Keratinocyte (primary cell): ENCODE results near the gene CASZ1.

ENCODE experiments used
- EZH2 ChIP-seq: IDR thresholded peaks from one replicate; pipeline ENCODE4 v1.6.1; 2012; ENCODE audit warnings: inconsistent platforms, mild to moderate bottlenecking, low read length, moderate library complexity
- TF ChIP-seq, protein P1 (sequence below), 3 experiments: IDR thresholded peaks in 1 of 3; conservative IDR thresholded peaks in 1 of 3; optimal IDR thresholded peaks in 1 of 3; 2 replicates in 2 of 3; 3 replicates in 1 of 3; pipeline versions ENCODE3 to v1.5.1; 2011; ENCODE audit warnings: low read length in 3 of 3, mild to moderate bottlenecking in 3 of 3, moderate library complexity in 2 of 3, control low read depth in 1 of 3, inconsistent platforms in 1 of 3; ENCODE audit not compliant: insufficient read depth in 2 of 3; ENCODE audit errors: extremely low read depth in 1 of 3

DNA sequence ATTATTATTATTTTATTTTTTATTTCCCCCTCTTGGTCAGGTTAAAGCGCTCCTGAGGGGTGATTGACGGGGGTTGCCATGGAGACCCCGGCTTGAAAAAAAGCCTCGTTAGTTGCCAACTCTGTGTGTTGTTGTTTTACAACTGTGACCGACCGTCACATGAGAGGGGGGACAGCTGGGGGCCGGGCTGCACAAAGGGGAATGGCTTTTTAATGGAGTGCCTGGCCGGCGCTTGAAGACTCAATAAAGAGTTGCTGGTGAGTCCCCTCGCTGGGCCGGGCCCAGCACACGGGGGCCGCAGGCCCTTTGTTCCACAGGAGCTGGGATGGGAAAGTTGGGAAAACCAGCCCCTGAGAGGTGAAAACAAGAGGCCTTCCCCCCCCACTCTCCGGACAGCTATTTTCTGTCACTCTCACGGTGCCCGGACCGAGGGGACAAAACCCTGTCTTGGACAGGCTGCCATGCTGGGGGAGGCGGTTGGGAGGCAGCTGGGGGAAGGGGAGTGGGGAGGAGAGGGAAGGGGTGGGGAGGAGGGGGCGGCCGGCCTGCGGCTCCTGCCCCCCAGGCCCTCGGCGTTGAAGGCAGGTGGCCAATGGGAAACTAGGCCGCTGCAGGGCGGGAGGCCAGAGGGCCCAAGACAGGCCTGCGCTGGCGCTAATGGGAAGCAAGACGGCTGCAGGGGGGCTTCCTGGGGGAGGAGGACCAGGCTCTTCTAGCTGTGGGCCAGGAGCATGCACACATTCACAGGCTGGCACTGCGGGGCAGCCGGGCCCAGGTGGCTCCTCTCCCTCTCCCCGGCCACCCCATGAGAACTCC lies 67.6 kb downstream of the CASZ1 start:
- TF ChIP-seq, protein P1, sequence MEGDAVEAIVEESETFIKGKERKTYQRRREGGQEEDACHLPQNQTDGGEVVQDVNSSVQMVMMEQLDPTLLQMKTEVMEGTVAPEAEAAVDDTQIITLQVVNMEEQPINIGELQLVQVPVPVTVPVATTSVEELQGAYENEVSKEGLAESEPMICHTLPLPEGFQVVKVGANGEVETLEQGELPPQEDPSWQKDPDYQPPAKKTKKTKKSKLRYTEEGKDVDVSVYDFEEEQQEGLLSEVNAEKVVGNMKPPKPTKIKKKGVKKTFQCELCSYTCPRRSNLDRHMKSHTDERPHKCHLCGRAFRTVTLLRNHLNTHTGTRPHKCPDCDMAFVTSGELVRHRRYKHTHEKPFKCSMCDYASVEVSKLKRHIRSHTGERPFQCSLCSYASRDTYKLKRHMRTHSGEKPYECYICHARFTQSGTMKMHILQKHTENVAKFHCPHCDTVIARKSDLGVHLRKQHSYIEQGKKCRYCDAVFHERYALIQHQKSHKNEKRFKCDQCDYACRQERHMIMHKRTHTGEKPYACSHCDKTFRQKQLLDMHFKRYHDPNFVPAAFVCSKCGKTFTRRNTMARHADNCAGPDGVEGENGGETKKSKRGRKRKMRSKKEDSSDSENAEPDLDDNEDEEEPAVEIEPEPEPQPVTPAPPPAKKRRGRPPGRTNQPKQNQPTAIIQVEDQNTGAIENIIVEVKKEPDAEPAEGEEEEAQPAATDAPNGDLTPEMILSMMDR (optimal IDR thresholded peaks at IDR 0.05 in 1 of 3, IDR thresholded peaks at IDR 0.05 in 1 of 3, conservative IDR thresholded peaks at IDR 0.05 in 1 of 3; ENCODE audit: extremely low read depth in 1 of 3, insufficient read depth in 2 of 3, low read length in 3 of 3) = no peak
- TF ChIP-seq EZH2 = no peak
